NCI-H69 (cell line): ENCODE results near the gene MRPL28.
"Not testable (repeated sequence)": the region's sequence is repeated elsewhere in the genome, so short reads cannot be mapped to it uniquely, and the experiment has no call there.

Experiments used
- DNase-seq: peaks from one replicate; lab custom pipeline; 2025; lab: John Stamatoyannopoulos, UW

Gene MRPL28

GRCh38 chr16:389352-389751, 19.0 kb upstream of the MRPL28 start:
- DNase-seq = no peak

GRCh38 chr16:387761-388666, 17.7 kb upstream of the MRPL28 start:
- DNase-seq = not testable (repeated sequence)

DNA sequence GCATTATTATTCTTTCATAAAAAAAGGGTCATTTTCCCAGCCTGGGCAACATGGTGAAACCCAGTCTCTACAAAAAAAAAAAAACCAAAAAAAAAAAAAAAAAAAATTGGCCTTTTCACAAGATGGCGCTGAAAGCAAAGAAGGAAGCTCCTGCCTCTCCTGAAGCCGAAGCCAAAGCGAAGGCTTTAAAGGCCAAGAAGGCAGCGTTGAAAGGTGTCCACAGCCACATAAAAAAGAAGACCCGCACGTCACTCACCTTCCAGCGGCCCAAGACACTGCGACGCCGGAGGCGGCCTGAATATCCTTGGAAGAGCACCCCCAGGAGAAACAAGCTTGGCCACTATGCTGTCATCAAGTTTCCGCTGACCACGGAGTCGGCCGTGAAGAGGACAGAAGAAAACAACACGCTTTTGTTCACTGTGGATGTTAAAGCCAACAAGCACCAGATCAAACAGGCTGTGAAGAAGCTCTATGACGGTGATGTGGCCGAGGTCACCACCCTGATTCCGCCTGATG, 16.4 kb upstream of the MRPL28 start:
- no peak for DNase-seq

DNA sequence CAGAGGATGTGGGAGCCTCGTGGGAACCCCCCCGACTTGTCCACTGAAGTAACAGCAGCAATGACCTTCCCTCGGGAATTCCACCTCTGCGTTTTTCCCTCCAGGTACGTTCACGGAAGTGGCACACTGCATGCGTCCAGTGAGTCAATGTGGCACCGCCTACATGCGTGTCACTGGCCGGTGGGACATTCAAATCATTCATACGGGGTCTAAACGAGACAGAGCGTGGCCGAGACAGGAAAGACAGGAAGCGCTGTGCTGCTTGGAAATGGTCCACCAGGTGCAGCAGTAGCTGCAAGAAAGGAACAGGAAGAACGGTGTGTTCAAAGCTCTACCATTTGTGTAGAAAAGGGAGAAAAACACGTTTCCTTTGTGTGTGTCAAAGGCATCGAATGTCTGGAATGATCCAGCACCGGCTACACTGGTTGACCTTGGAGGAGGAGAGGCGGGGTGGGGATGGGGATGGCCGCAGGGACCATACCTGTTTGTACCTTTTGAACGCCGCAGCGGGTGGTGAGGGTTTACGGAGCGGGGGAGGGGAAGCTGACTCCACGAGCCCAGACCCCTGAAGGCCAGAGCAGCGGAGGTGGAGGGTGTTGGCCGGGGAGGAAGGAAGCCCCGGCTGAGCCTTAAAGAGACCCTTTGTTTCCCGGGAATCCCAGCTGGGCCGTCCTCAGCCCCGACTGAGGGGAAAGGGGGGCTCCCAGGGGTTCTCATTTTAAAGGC, 13.2 kb upstream of the MRPL28 start:
- DNase-seq = peak; percentile 67

GRCh38 chr16:381789-382717, 11.7 kb upstream of the MRPL28 start, which contains the start of gene PGAP6:
Gene PGAP6, minus strand, starts transcription at chr16:381978. Its CDS starts 157 bp downstream, at chr16:381821.
- peak; percentile 89 for DNase-seq

- DNase-seq = peak; percentile 69
Observed at GRCh38 chr16:381012-381788, 10.9 kb upstream of the MRPL28 start.

- DNase-seq = no peak
Observed at GRCh38 chr16:380762-381011, 10.3 kb upstream of the MRPL28 start.

DNA sequence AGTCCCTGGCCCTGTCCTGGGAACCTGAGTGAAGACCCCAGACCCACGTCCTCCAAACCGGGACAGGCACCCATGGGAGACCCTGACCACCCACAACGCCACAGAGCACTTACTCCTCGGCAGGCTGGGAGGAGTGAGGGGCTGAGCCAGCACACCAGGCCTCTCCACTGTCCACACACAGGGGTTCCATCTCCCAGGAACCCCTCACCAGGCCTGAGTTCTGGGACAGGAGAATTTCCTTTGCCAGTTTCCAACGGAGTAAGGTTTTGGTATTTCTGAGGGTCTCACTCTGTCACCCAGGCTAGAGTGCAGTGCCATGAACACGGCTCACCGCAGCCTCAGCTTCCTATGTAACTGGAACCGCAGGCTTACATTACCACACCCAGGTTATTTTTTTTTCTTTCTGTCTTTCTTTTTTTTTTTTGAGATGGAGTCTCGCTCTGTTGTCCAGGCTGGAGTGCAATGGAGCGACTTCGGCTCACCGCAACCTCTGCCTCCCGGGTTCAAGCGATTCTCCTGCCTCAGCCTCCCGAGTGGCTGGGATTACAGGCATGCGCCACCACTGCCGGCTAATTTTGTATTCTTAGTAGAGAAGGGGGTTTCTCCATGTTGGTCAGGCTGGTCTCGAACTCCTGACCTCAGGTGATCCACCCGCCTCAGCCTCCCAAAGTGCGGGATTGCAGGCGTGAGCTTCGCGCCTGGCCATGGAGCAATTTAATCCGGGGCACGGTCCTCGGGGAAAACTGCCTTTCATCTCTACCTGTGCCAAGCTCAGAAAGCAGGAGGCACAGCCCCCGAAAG, 9.8 kb upstream of the MRPL28 start:
- DNase-seq = no peak

GRCh38 chr16:379183-379960, 9.0 kb upstream of the MRPL28 start:
- peak; percentile 98 for DNase-seq

DNA sequence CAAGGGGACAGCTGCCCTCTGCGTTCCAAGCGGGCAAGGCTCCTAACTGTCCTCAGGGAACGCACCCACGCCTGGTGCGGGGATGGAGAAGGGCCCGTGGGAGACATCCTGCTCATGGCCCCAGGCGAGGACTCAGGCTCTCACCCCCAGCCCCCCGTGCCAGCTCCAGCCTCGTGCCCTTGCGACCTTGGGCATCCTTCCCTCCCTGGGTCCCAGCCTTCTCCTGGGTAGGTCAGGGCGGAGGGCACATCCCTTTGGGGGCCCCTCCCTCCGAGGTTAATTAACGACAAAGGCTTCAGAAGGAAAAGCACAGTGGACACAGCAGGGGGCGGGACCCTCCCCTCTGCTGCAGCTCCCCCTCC, 8.5 kb upstream of the MRPL28 start:
- no peak for DNase-seq

DNA sequence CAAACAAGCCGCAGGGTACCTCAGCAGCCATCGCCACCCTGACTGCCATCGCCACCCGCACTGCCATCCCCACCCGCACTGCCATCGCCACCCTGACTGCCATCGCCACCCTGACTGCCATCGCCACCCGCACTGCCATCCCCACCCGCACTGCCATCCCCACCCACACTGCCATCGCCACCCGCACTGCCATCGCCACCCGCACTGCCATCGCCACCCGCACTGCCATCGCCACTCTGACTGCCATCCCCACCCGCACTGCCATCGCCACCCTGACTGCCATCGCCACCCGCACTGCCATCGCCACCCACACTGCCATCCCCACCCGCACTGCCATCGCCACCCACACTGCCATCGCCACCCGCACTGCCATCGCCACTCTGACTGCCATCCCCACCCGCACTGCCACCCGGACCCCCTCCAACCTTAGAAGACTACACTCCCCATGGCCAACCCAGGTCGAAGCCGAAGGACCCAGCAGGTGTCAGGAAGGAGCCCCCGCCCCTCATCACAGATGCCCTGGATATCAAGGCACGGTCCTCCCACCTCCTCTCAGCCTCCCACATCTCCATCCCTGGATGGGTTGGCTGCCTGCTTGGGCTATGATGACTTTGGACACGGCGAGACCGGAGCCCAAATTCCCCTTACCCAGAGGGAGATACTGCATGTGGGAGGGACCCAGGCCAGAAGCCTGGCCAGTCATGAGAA, 7.9 kb upstream of the MRPL28 start:
- not testable (repeated sequence) for DNase-seq

DNA sequence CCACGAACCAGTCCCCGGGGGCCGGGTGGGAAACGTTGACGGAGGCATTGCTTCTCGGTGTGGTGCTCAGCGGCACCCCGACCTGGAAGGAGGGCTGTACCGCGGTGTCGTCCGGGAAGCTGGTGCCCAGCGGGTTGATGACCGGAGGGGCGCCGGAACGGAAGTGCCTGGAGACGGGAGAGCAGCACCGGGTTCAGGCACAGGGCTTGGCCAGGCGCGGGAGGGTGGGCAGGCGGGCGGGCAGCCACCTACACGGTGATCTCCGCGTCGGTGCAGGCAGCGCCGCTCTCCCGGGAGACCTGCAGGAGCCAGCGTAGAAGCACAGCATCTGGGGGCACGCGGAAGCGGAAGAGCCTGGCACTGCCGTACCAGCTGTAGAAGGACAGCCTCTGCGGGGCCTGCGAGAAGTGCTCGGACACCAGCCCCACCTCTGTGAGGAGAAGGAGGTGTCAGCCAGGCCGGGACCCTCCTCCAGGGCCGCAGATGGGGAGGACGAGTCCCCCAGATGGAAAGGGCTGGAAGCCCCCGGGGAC, 7.1 kb upstream of the MRPL28 start:
- no peak for DNase-seq

GRCh38 chr16:376817-377418, 6.6 kb upstream of the MRPL28 start:
- DNase-seq = no peak

GRCh38 chr16:375927-376816, 5.8 kb upstream of the MRPL28 start:
- DNase-seq = no peak

DNA sequence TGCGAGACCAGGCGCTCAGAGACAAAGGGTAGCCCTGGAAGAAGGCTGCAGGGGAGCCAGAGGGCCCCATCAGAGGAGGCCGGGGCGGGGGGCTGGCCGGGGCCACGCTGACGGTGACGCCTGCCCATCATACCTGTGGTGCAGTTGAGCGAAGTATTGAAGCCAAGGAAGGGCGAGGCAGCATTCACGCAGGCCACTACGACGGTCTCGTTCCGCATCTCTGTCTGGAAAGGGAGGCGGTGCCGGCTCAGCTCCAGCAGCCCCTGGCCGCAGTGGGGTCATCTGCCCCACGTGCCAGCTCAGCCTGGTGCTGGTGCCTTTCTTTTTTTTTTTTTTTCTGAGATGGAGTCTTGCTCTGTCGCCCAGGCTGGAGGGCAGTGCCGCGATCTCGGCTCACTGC, 4.9 kb upstream of the MRPL28 start:
- DNase-seq = no peak

DNA sequence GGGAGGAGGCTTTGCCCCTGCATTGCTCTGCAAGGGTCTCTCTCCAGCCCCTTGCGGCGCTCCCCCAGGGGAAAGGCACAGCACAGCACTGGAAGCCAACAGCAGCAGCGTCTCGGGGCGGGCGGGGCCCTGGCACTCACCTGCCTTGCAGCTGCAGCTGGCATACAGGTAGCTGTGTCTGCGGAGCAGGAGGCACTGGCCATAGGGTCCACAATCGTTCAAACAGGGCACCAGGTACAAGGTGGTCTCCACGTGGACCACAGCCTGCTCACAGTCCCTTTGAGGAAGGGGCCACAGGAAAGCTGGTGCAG, 4.2 kb upstream of the MRPL28 start:
- no peak for DNase-seq

DNA sequence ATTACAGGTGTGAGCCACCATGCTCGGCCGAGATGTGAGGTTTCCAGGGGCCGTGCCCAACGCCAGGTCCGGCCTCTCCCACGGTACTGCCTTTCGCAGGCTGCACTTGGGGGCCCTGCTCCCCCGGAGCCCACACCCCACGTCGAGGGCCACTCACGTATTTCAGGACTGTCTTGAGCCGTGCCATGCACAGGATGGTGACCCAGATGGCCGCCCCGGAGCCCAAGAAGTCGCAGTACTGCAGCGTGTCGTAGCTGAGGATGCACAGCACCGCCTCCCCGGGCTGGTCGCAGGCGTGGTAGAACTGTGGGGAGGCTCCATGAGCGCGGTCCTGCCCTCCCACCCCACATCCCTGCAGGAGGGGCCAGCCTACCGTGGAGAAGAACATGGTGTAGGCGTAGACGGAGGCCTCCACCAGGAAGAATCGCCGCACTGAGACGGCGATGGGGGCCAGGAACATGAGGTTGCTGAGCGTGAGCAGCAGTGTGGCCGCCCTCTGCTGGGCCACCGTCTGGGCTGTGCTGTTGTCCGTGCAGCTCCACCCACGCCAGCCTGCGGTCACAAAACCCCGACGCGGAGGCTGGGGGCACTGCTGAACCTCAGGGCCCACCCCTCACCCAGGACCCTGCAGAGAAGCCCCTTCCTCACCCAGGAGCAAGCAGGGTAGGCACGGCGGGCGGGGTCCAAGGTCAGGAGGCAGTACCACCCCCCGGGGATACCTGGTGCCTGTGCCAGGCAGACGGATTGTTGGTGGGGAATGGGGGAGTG, 3.7 kb upstream of the MRPL28 start:
- no peak for DNase-seq
